ENCODE data around the gene NFIA.

GRCh38 chr1:61271412-61271789 lies 189.0 kb downstream of the NFIA start:
- TF ChIP-seq CTCF (conservative IDR thresholded peaks at IDR 0.05; ENCODE audit: low read depth, low read length): no peak
- no peak for TF ChIP-seq EZH2 (IDR thresholded peaks at IDR 0.05; ENCODE audit: borderline replicate concordance, low read depth, low read length, poor library complexity, severe bottlenecking)
